T-helper 2 cell treated with Interferon-gamma antibody and Interleukin-4, amounts not matched to agents 5 μg/mL and 100 μg/mL, for 36 hours (primary cell): ENCODE measurements around the gene SNAPC4.
"Not testable (repeated sequence)": the region's sequence is repeated elsewhere in the genome, so short reads cannot be mapped to it uniquely, and the experiment has no call there.

Experiments
- DNase-seq: peaks from one replicate; pipeline ENCODE4 v3.0.0; 2021; ENCODE audit warnings: low spot score
- H3K27ac Mint-ChIP-seq: one replicate; pipeline ENCODE4 v1.8.0; 2021; ENCODE audit warnings: mild to moderate bottlenecking, mixed read lengths
- H3K27me3 Mint-ChIP-seq: one replicate; pipeline ENCODE4 v1.8.0; 2021; ENCODE audit warnings: low read depth, mixed read lengths
- H3K36me3 Mint-ChIP-seq: one replicate; pipeline ENCODE4 v1.8.0; 2021; ENCODE audit warnings: low read depth, mixed read lengths
- H3K4me1 Mint-ChIP-seq: one replicate; pipeline ENCODE4 v1.8.0; 2021; ENCODE audit warnings: low read depth, mixed read lengths
- H3K4me3 Mint-ChIP-seq: one replicate; pipeline ENCODE4 v1.8.0; 2022; ENCODE audit warnings: mild to moderate bottlenecking, moderate library complexity, mixed read lengths
- H3K9me3 Mint-ChIP-seq: one replicate; pipeline ENCODE4 v1.8.0; 2021; ENCODE audit warnings: mixed read lengths

The SNAPC4 gene

GRCh38 chr9:136425367-136425766 lies 25.4 kb upstream of the SNAPC4 start:
- peak overlapping the region; percentile 31 for H3K27ac Mint-ChIP-seq
- H3K4me3 Mint-ChIP-seq, H3K4me1 Mint-ChIP-seq, H3K27me3 Mint-ChIP-seq, DNase-seq, H3K9me3 Mint-ChIP-seq: not testable (repeated sequence)
- H3K36me3 Mint-ChIP-seq: peaks cover 24% of the 10 kb centered on the region

- Mint-ChIP-seq H3K9me3 (no peaks in the 10 kb centered on the region), H3K4me1 (no peaks in the 10 kb centered on the region), H3K27me3 (no peaks in the 10 kb centered on the region), H3K36me3 (peaks cover 24% of the 10 kb centered on the region), H3K4me3 (no peak overlapping the region), H3K27ac (no peak overlapping the region)
- DNase-seq: no peak
Measured at GRCh38 chr9:136424750-136425362, 24.9 kb upstream of the SNAPC4 start.

DNA sequence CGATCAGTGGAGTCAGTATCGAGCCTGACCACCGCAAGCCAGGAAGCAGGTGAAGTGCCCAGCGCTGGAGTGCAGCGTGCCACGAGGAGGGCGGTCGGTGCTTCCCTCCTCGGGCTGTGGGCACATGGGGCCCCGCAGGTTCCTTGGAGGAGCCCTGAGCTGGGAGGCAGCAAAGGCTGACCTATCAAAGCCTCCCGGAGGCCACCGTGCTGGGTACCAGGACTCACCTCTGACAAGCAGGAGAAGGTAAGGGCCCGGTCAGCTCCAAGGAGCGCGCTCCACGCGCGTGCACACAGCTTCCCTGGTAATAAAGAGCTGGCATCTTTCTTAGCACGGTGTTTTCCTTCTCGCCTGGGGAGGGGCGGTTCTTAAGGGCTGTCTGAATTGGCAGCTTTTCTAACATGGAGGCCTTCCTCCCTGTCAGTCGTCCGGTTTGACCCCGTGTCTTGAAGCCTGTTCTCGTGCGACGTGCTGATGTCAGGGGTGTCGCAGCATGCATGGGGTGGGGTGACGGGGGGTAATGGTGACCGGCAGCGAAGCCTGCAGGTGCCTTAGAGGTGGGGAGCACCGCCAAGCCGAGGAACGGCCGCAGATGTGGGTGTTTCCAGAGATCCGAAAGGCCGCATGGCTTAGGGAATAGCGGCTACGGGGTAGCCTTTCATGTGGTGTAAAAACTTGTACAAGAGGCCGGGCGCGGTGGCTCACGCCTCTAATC lies 23.6 kb upstream of the SNAPC4 start:
- H3K4me1 Mint-ChIP-seq: no peaks in the 10 kb centered on the region
- no peaks in the 10 kb centered on the region for H3K27me3 Mint-ChIP-seq
- H3K27ac Mint-ChIP-seq: no peak overlapping the region
- no peaks in the 10 kb centered on the region for H3K9me3 Mint-ChIP-seq
- no peak overlapping the region for H3K4me3 Mint-ChIP-seq
- DNase-seq: no peak
- peaks cover 31% of the 10 kb centered on the region for H3K36me3 Mint-ChIP-seq

GRCh38 chr9:136422876-136423275 lies 22.9 kb upstream of the SNAPC4 start:
- Mint-ChIP-seq H3K27ac (no peak overlapping the region), H3K4me1 (no peaks in the 10 kb centered on the region), H3K27me3 (no peaks in the 10 kb centered on the region), H3K4me3 (no peak overlapping the region), H3K9me3 (no peaks in the 10 kb centered on the region), H3K36me3 (peaks cover 34% of the 10 kb centered on the region)
- no peak for DNase-seq

- no peak for DNase-seq
- Mint-ChIP-seq H3K27me3 (no peaks in the 10 kb centered on the region), H3K36me3 (peaks cover 41% of the 10 kb centered on the region), H3K9me3 (no peaks in the 10 kb centered on the region), H3K27ac (no peak overlapping the region), H3K4me3 (no peak overlapping the region), H3K4me1 (no peaks in the 10 kb centered on the region)
Measured at GRCh38 chr9:136421791-136422190, 21.8 kb upstream of the SNAPC4 start.

DNA sequence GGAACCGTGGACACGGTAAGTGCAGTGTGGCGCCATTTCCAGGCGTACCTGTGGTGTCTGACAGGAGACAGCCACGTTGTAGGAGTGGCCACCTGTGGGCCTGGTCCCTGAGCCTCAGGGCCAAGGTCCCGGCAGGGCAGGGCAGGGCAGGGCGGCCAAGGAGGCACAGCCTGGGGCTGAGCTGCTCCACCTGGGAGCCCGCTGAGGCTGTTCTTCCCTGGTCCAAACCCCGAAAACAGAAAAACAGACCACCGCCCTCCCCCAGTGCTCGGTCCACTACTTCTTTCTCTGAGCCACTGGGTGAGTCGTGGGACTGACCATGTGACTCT lies 19.1 kb upstream of the SNAPC4 start:
- peaks cover 48% of the 10 kb centered on the region for H3K36me3 Mint-ChIP-seq
- no peaks in the 10 kb centered on the region for H3K4me1 Mint-ChIP-seq
- no peak overlapping the region for H3K27ac Mint-ChIP-seq
- no peaks in the 10 kb centered on the region for H3K27me3 Mint-ChIP-seq
- DNase-seq: no peak
- no peak overlapping the region for H3K4me3 Mint-ChIP-seq
- H3K9me3 Mint-ChIP-seq: no peaks in the 10 kb centered on the region

GRCh38 chr9:136418182-136419091 lies 18.5 kb upstream of the SNAPC4 start:
- Mint-ChIP-seq H3K4me3 (no peak overlapping the region), H3K4me1 (no peaks in the 10 kb centered on the region), H3K27ac (peak overlapping the region; percentile 20), H3K36me3 (peaks cover 51% of the 10 kb centered on the region), H3K27me3 (no peaks in the 10 kb centered on the region), H3K9me3 (no peaks in the 10 kb centered on the region)
- DNase-seq: no peak

- Mint-ChIP-seq H3K27ac (no peak overlapping the region), H3K4me3 (no peak overlapping the region), H3K36me3 (peaks cover 47% of the 10 kb centered on the region), H3K9me3 (no peaks in the 10 kb centered on the region), H3K27me3 (no peaks in the 10 kb centered on the region), H3K4me1 (peaks cover 4% of the 10 kb centered on the region)
- DNase-seq: no peak
Measured at GRCh38 chr9:136416914-136417313, 16.9 kb upstream of the SNAPC4 start.

DNA sequence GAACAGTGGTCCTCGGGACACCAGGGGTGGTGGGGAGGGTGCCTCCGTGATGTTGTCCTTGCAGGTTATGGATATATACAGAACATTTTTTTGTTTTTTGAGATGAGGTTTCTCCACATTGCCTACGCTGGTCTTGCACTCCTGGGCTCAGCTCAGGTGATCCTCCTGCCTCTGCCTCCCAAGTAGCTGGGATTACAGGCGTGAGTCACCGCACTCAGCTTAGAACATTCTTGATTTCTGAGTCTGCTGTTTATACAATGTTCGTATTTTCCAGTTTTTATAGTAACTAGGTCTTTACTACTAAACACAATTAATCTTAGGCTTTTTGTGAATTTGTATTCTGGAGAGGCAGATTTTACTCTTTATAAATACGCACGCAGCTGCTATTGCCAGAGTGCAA lies 16.5 kb upstream of the SNAPC4 start:
- no peaks in the 10 kb centered on the region for H3K9me3 Mint-ChIP-seq
- H3K4me3 Mint-ChIP-seq: no peak overlapping the region
- peaks cover 6% of the 10 kb centered on the region for H3K4me1 Mint-ChIP-seq
- no peaks in the 10 kb centered on the region for H3K27me3 Mint-ChIP-seq
- H3K27ac Mint-ChIP-seq: no peak overlapping the region
- H3K36me3 Mint-ChIP-seq: peaks cover 45% of the 10 kb centered on the region
- DNase-seq: no peak

DNA sequence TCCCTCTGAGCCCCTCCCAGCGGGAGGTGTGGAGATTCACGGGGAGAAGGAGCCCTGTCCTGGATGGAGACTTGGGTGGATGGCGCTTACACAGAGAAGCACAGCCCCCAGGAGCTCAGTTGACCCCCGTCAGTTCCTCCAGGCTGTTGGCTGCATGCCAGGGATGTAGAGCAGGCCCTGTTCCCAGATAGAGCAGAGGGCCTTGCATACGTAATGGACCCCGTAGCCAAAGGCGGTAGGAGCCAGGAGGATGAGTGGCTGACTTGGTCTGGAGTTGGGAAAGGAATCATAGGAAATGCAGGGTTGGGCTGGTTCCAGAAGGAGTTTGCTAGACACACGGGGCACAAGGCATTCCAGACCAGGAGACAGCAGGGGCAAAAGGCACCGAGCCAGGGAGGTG lies 13.0 kb upstream of the SNAPC4 start:
- H3K9me3 Mint-ChIP-seq: no peaks in the 10 kb centered on the region
- no peak for DNase-seq
- H3K27me3 Mint-ChIP-seq: no peaks in the 10 kb centered on the region
- no peak overlapping the region for H3K27ac Mint-ChIP-seq
- H3K36me3 Mint-ChIP-seq: peaks cover 44% of the 10 kb centered on the region
- peaks cover 26% of the 10 kb centered on the region for H3K4me1 Mint-ChIP-seq
- no peak overlapping the region for H3K4me3 Mint-ChIP-seq

DNA sequence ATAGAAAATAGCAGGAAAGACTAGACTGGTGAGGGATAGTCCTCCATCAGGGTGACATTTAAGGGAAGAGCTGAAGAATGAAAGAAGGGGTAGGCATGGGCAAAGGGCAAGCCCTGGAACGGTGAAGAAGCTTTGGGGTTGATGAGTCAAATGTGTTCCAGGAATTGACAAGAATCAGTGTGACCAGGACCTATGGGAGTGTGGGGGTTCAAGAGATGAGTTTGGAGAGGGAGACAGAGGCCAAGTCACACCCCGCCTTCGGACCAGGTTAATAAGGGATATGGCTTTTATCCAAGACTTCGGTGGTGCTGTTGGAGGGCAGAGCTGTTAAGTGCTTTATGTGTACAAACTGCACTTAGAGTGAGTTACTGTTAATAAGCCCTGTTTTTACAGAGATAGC lies 11.4 kb upstream of the SNAPC4 start:
- H3K27ac Mint-ChIP-seq: peak overlapping the region; percentile 87
- peaks cover 42% of the 10 kb centered on the region for H3K36me3 Mint-ChIP-seq
- peak overlapping the region; percentile 96 for H3K4me3 Mint-ChIP-seq
- peaks cover 27% of the 10 kb centered on the region for H3K4me1 Mint-ChIP-seq
- DNase-seq: no peak
- no peaks in the 10 kb centered on the region for H3K27me3 Mint-ChIP-seq
- H3K9me3 Mint-ChIP-seq: no peaks in the 10 kb centered on the region

DNA sequence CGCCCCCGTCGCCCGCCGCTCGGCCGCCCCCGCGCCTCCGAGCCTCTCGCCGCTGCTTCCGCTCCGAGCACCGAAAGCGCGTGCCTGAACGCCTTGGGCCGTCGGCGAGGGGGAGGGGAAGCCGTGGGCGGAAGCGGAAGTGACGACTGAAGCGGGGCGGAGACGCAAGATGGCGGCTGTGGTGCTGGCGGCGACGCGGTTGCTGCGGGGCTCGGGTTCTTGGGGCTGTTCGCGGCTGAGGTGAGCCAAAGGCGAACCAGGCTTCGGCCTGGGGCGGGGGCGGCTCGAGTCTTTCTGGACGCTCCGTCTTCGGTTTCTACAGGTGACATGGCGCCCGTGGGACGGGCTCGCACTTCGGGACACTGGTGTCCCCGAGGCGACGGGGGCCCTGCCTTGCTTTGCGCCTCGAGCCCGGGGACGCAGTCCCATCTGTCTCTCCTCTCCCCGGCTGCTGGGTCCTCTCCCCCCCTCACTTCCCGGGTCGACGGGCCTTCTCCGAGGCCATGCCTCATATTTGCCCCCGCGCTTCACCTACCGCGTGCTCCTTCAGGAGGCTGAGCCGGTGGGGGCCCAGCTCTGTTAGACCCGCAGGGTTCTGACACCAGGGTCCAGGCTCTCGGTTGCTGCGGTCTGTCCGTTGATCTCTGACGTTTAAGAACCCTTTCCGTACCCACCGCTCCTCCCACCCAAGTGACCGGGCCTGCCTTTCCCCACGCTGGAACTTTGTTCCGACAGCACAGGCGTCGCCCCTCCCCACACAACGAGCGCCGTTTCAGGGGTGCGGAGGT lies 10.7 kb upstream of the SNAPC4 start, which contains the start of the genes ENTR1 and PMPCA:
ENTR1 (minus strand) TSS at position 115 of the 788 bp plus-strand sequence. CDS start 217 bp downstream, outside the sequence.
PMPCA (plus strand) TSS at position 159 of the 788 bp plus-strand sequence; CDS start at position 170, 11 bp downstream.
- peaks cover 40% of the 10 kb centered on the region for H3K36me3 Mint-ChIP-seq
- DNase-seq: peak; percentile 95
- H3K4me1 Mint-ChIP-seq: peaks cover 27% of the 10 kb centered on the region

More for the DNA sequence above, 10.7 kb upstream of the SNAPC4 start, which contains the start of the genes ENTR1 and PMPCA:
- Mint-ChIP-seq H3K9me3 (no peaks in the 10 kb centered on the region), H3K4me3 (peak within 1 kb of the TSS; percentile 96), H3K27ac (peak within 1 kb of the TSS; percentile 89), H3K27me3 (no peaks in the 10 kb centered on the region)
